HepG2 (cell line): ENCODE measurements around the gene PSMA3. TPM values are rescaled to one million over a fixed set of nuclear protein-coding genes. Genes with fewer than 3 reads are reported as not detected.

Experiments used
- CBX5 ChIP-seq: sonication (generic); formaldehyde crosslinking; IDR thresholded peaks from 2 replicates; pipeline ENCODE4 v1.4.0; 2020; ENCODE audit warnings: missing genetic modification reagents, borderline replicate concordance
- CREB3 ChIP-seq: sonication (generic); formaldehyde crosslinking; IDR thresholded peaks from 2 replicates; pipeline ENCODE4 v1.5.0; 2020; ENCODE audit warnings: missing genetic modification reagents
- CREBL2 ChIP-seq: sonication (generic); formaldehyde crosslinking; IDR thresholded peaks from 2 replicates; pipeline ENCODE4 v1.8.1; 2023; ENCODE audit warnings: missing genetic modification reagents, mild to moderate bottlenecking, borderline replicate concordance
- CREM ChIP-seq, 2 experiments: sonication (generic) in 1 of 2; formaldehyde crosslinking in 1 of 2; IDR thresholded peaks; 2 replicates each; pipeline versions ENCODE4 v1.4.0 to v1.6.1; 2016 to 2020; ENCODE audit warnings: antibody characterized with exemption in 1 of 2, mild to moderate bottlenecking in 1 of 2, missing genetic modification reagents in 1 of 2
- FLYWCH1 ChIP-seq: sonication (generic); formaldehyde crosslinking; IDR thresholded peaks from 2 replicates; pipeline ENCODE4 v1.8.1; 2023; ENCODE audit warnings: mild to moderate bottlenecking, missing genetic modification reagents
- HCFC1 ChIP-seq: fragments of 150-350 bp; IDR thresholded peaks from 2 replicates; pipeline ENCODE4 v1.6.1; 2014; ENCODE audit warnings: low read depth, low read length
- HNRNPK ChIP-seq: fragments of 200-400 bp; formaldehyde crosslinking; IDR thresholded peaks from 2 replicates; pipeline ENCODE4 v1.6.1; 2018; ENCODE audit warnings: low read length, low read depth, moderate library complexity, mild to moderate bottlenecking; ENCODE audit not compliant: poor library complexity, severe bottlenecking
- NR2C2 ChIP-seq: sonication (generic); formaldehyde crosslinking; IDR thresholded peaks from 2 replicates; pipeline ENCODE4 v1.4.0; 2020; ENCODE audit warnings: missing genetic modification reagents, mild to moderate bottlenecking, moderate library complexity, borderline replicate concordance
- PBX3 ChIP-seq: sonication (generic); formaldehyde crosslinking; IDR thresholded peaks from 2 replicates; pipeline ENCODE4 v1.8.1; 2023; ENCODE audit warnings: missing genetic modification reagents, inconsistent platforms, borderline replicate concordance
- POGK ChIP-seq: sonication (generic); formaldehyde crosslinking; conservative IDR thresholded peaks from 2 replicates; pipeline ENCODE4 v1.8.0; 2022; ENCODE audit warnings: mild to moderate bottlenecking, moderate library complexity, missing genetic modification reagents
- RELA ChIP-seq: sonication (generic); formaldehyde crosslinking; IDR thresholded peaks from 2 replicates; pipeline ENCODE4 v1.4.0; 2020; ENCODE audit warnings: missing genetic modification reagents
- TBX2 ChIP-seq: sonication (generic); formaldehyde crosslinking; IDR thresholded peaks from 2 replicates; pipeline ENCODE4 v1.5.0; 2020; ENCODE audit warnings: missing genetic modification reagents, mild to moderate bottlenecking, borderline replicate concordance
- XBP1 ChIP-seq: sonication (generic); formaldehyde crosslinking; IDR thresholded peaks from 2 replicates; pipeline ENCODE4 v1.5.0; 2020; ENCODE audit warnings: missing genetic modification reagents
- YEATS2 ChIP-seq: sonication (generic); formaldehyde crosslinking; IDR thresholded peaks from 2 replicates; pipeline ENCODE4 v1.4.0; 2020; ENCODE audit warnings: missing genetic modification reagents, borderline replicate concordance
- ZBTB26 ChIP-seq: IDR thresholded peaks from 2 replicates; pipeline ENCODE4 v1.6.1; 2016; ENCODE audit warnings: missing compliant biosample characterization, missing genetic modification reagents, borderline replicate concordance
- ZFYVE20 ChIP-seq: sonication (generic); formaldehyde crosslinking; IDR thresholded peaks from 2 replicates; pipeline ENCODE4 v1.8.0; 2023; ENCODE audit warnings: low read depth, mild to moderate bottlenecking, moderate library complexity, missing genetic modification reagents, borderline replicate concordance
- ZNF138 ChIP-seq: sonication (generic); formaldehyde crosslinking; IDR thresholded peaks from 2 replicates; pipeline ENCODE4 v1.5.0; 2020; ENCODE audit warnings: mild to moderate bottlenecking, low read depth, missing genetic modification reagents
- ZNF160 ChIP-seq: sonication (generic); formaldehyde crosslinking; IDR thresholded peaks from 2 replicates; pipeline ENCODE4 v1.8.0; 2022; ENCODE audit warnings: mild to moderate bottlenecking, inconsistent platforms, missing genetic modification reagents
- ZNF333 ChIP-seq: sonication (generic); formaldehyde crosslinking; IDR thresholded peaks from 2 replicates; pipeline ENCODE4 v1.4.0; 2020; ENCODE audit warnings: mild to moderate bottlenecking, missing genetic modification reagents, borderline replicate concordance
- ZNF644 ChIP-seq: IDR thresholded peaks from 2 replicates; pipeline ENCODE4 v1.6.1; 2016; ENCODE audit warnings: low read depth
- ZNF703 ChIP-seq: sonication (generic); formaldehyde crosslinking; IDR thresholded peaks from 2 replicates; pipeline ENCODE4 v1.5.1; 2020; ENCODE audit warnings: missing genetic modification reagents, mild to moderate bottlenecking, moderate library complexity, borderline replicate concordance
- ZSCAN29 ChIP-seq: sonication (generic); formaldehyde crosslinking; conservative IDR thresholded peaks from 2 replicates; pipeline ENCODE4 v1.4.0; 2020; ENCODE audit warnings: mild to moderate bottlenecking, missing genetic modification reagents
- polyA plus RNA-seq, 8 experiments: library from polyadenylated mRNA; depleted of rRNA in 3 of 8; stranded (reverse) in 7 of 8; unstranded in 1 of 8; fragments of >200 nt; fragmentation: Illumina TruSeq in 4 of 8; extraction: Trizol in 4 of 8; gene quantifications; 2 replicates each; pipeline versions ENCODE4 v1.2.1 to v1.2.3, GENCODE V29; 2011 to 2016; ENCODE audit warnings: low read depth in 4 of 8, missing spikeins in 1 of 8, mixed read lengths in 1 of 8; ENCODE audit not compliant: insufficient read depth in 1 of 8
- total RNA-seq, 5 experiments: library from RNA; depleted of rRNA; stranded (reverse); fragments of >200 nt; fragmentation: Illumina TruSeq; extraction: Trizol; gene quantifications; 2 replicates each; pipeline ENCODE4 v1.2.3, GENCODE V29; 2016; ENCODE audit warnings: low read depth in 1 of 5

PSMA3 gene
- total and polyA plus RNA-seq, 2 of the 13 experiments (the other 11 are each of a cell fraction or from before 2014, with no cell fraction given) = 232 to 275 TPM

GRCh38 chr14:58287607-58288042 is 43.0 kb downstream of the PSMA3 start (continued):
- TF ChIP-seq CREB3 (CRISPR knock-in tag) = no peak
- no peak for TF ChIP-seq ZFYVE20 (CRISPR knock-in tag)
- TF ChIP-seq XBP1 = no peak
- TF ChIP-seq CREM (IDR thresholded peaks at IDR 0.05) = peak; percentile 72
- TF ChIP-seq CREM (CRISPR knock-in tag; IDR thresholded peaks at IDR 0.05) = no peak
- no peak for TF ChIP-seq ZNF333 (CRISPR knock-in tag)
- TF ChIP-seq HCFC1 = no peak
- no peak for TF ChIP-seq CBX5 (CRISPR knock-in tag)
- no peak for TF ChIP-seq ZNF160 (CRISPR knock-in tag)
- peak; percentile 69 for TF ChIP-seq NR2C2 (CRISPR knock-in tag)
- TF ChIP-seq ZBTB26 (CRISPR knock-in tag) = peak; percentile 22; the same call in 1 of the 2 replicates
- TF ChIP-seq FLYWCH1 (CRISPR knock-in tag) = no peak
- TF ChIP-seq ZNF644 (CRISPR knock-in tag) = peak; percentile 100
- peak; percentile 59; the same call in 1 of the 2 replicates for TF ChIP-seq ZSCAN29 (CRISPR knock-in tag)
- no peak for TF ChIP-seq YEATS2 (CRISPR knock-in tag)
- TF ChIP-seq HNRNPK = no peak
- no peak for TF ChIP-seq RELA (CRISPR knock-in tag)
- no peak for TF ChIP-seq POGK (CRISPR knock-in tag)
- TF ChIP-seq TBX2 = peak; percentile 75; the same call in 1 of the 2 replicates
- no peak for TF ChIP-seq CREBL2
- TF ChIP-seq PBX3 (CRISPR knock-in tag) = no peak
- no peak for TF ChIP-seq ZNF138 (CRISPR knock-in tag)
- no peak for TF ChIP-seq ZNF703
